ENCODE results near the gene INAFM2.
A peak's percentile ranks its signal among the peaks of the same experiment; 100 is the strongest.

The INAFM2 gene

GRCh38 chr15:40282869-40283614 is 40.5 kb upstream of the INAFM2 start, which contains the start of gene ANKRD63:
TSS of gene ANKRD63 (minus strand) at chr15:40283064. CDS start at chr15:40282586, 478 bp downstream.
- TF ChIP-seq CTCF (IDR thresholded peaks at IDR 0.05; ENCODE audit: insufficient read depth, low read depth, low read length, missing control alignments) = no peak
- H3K4me3 ChIP-seq (ENCODE audit: low read depth, low read length) = peak within 1 kb of the TSS; percentile 43
- no peak for DNase-seq (ENCODE audit: low read depth)

GRCh38 chr15:40283615-40284300 is 39.7 kb upstream of the INAFM2 start:
- no peak overlapping the region for H3K4me3 ChIP-seq (ENCODE audit: low read depth, low read length)
- no peak for TF ChIP-seq CTCF (IDR thresholded peaks at IDR 0.05; ENCODE audit: insufficient read depth, low read depth, low read length, missing control alignments)
- no peak for DNase-seq (ENCODE audit: low read depth)

DNA sequence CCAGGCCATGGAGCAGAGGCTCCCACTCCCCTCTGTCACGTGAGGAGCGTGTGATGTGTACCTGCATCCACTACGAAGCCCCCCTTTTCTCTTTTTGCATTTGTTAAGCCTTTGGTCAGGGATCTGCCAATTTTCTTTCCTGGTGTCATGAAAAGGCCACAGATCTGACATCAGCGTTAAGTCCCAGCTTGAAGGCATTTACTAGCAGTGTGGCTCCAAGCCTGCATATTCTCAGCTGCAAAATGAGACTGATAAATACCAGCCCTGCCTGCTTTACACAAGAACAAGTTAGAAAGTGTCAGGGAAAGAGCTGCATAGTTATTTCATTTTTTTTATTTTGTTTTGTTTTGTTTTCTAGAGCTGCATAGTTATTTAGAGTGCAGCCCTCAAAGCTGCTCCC is 38.3 kb upstream of the INAFM2 start:
- no peak for DNase-seq (ENCODE audit: low read depth)
- TF ChIP-seq CTCF (IDR thresholded peaks at IDR 0.05; ENCODE audit: insufficient read depth, low read depth, low read length, missing control alignments) = no peak
- no peak overlapping the region for H3K4me3 ChIP-seq (ENCODE audit: low read depth, low read length)

GRCh38 chr15:40285554-40286011 is 37.9 kb upstream of the INAFM2 start:
- DNase-seq (ENCODE audit: low read depth) = no peak
- no peak overlapping the region for H3K4me3 ChIP-seq (ENCODE audit: low read depth, low read length)
- TF ChIP-seq CTCF (IDR thresholded peaks at IDR 0.05; ENCODE audit: insufficient read depth, low read depth, low read length, missing control alignments) = no peak

GRCh38 chr15:40286061-40286532 is 37.4 kb upstream of the INAFM2 start:
- no peak overlapping the region for H3K4me3 ChIP-seq (ENCODE audit: low read depth, low read length)
- no peak for DNase-seq (ENCODE audit: low read depth)
- TF ChIP-seq CTCF (IDR thresholded peaks at IDR 0.05; ENCODE audit: insufficient read depth, low read depth, low read length, missing control alignments) = no peak

DNA sequence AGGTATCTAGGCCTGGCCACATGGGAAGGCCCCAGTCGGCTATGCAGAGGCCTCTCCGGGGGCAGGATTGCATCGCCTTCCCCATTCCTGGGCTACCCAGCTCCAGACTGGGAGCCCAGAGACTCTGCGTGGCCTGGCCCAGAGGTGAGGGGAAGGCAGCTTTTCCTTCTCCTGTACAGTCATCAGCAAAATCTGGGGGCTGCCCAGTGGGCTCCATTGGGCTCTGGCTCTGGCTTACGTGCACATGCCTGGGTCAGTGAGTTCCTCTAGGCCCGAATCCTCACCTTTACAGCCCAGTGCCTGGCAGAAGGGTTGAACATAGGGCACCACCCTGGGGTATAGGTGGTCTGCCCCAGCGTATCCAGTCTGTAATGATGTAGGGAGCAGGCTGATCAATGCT is 36.7 kb upstream of the INAFM2 start:
- TF ChIP-seq CTCF (IDR thresholded peaks at IDR 0.05; ENCODE audit: insufficient read depth, low read depth, low read length, missing control alignments) = no peak
- DNase-seq (ENCODE audit: low read depth) = no peak
- no peak overlapping the region for H3K4me3 ChIP-seq (ENCODE audit: low read depth, low read length)

All from GM12865 (cell line).